ENCODE data around the gene IFI16. TPM values are rescaled to one million over a fixed set of nuclear protein-coding genes. Genes with fewer than 3 reads are reported as not detected.

The IFI16 gene
- total RNA-seq (100 to 1,000 TPM in 3 of 9 donors, 10 to 100 TPM in 6; 39.4 to 130 (median 80.5) TPM), polyA plus RNA-seq (100 to 1,000 TPM in 2 of 3 donors, 10 to 100 TPM in 1; 92.0 to 128 (median 123) TPM)
- long read RNA-seq, donor 1, partial matches to known transcripts: 0 of 4 reads
- long read RNA-seq, donor 1, other reads (novel, unspliced or antisense): 0 of 4 reads
- long read RNA-seq, donor 2, partial matches to known transcripts: 0 of 3 reads
- long read RNA-seq, donor 2, other reads (novel, unspliced or antisense): 0 of 3 reads
- long read RNA-seq, donor 3, transcript IFI16-205 (11 exons, 2,704 nt): major isoform, 5 of 5 reads
- long read RNA-seq, donor 3, partial matches to known transcripts: 0 of 5 reads
- long read RNA-seq, donor 3, other reads (novel, unspliced or antisense): 0 of 5 reads
- long read RNA-seq, donor 4, transcript IFI16-205 (11 exons, 2,704 nt): major isoform, 5 of 55 reads
- long read RNA-seq, donor 4, partial matches to known transcripts: 40 of 55 reads
- long read RNA-seq, donor 4, other reads (novel, unspliced or antisense): 6 of 55 reads
- long read RNA-seq, donor 5, transcript IFI16-201 (12 exons, 2,867 nt): minor isoform, 30 of 138 reads
- long read RNA-seq, donor 5, transcript IFI16-205 (11 exons, 2,704 nt): major isoform, 56 of 138 reads
- long read RNA-seq, donor 5, partial matches to known transcripts: 28 of 138 reads
- long read RNA-seq, donor 5, other reads (novel, unspliced or antisense): 23 of 138 reads
- long read RNA-seq, donor 6, partial matches to known transcripts: 28 of 35 reads
- long read RNA-seq, donor 6, other reads (novel, unspliced or antisense): 2 of 35 reads
- long read RNA-seq, donor 7, partial matches to known transcripts: 0 of 1 reads
- long read RNA-seq, donor 7, other reads (novel, unspliced or antisense): 0 of 1 reads
- long read RNA-seq, donor 8, partial matches to known transcripts: 5 of 9 reads
- long read RNA-seq, donor 8, other reads (novel, unspliced or antisense): 0 of 9 reads
- long read RNA-seq, donor 9, partial matches to known transcripts: 0 of 1 reads
- long read RNA-seq, donor 9, other reads (novel, unspliced or antisense): 0 of 1 reads
- long read RNA-seq, donor 10, partial matches to known transcripts: 0 of 2 reads
- long read RNA-seq, donor 10, other reads (novel, unspliced or antisense): 0 of 2 reads

DNA sequence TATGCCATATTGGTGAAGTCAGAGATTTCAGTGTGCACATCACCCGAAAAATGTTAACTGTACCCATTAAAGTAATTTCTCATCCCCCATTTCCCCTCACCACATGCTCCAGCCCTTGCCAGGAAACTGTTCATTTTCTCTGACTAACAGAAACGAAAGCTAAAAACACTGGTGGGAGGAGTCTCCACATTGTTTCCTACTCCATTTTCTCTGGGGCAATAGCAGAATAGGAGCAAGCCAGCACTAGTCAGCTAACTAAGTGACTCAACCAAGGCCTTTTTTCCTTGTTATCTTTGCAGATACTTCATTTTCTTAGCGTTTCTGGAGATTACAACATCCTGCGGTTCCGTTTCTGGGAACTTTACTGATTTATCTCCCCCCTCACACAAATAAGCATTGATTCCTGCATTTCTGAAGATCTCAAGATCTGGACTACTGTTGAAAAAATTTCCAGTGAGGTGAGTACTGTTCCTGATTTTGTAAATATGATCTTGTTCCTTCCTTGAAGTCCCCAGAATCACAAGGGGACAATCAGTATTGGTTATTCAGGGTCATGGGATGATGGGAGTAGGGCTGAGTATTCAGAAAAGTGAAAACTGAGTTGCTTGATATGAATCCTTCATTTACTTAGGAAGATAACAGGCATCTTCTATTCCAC lies at the start of gene IFI16:
Gene IFI16 (plus strand): TSS at position 204 of the 658 bp plus-strand sequence. CDS start 4,774 bp downstream, outside the sequence.
- DNase-seq: peak; percentile 50 to 86 (median 77)
- Histone ChIP-seq H3K4me3 (peak within 1 kb of the TSS in 3 of 4 donors; percentile 32 to 60 (median 34)), H3K9me3 (replicated peaks in 1 of 3) (no peaks in the 10 kb centered on the region), H3K27ac (peak within 1 kb of the TSS; percentile 69 to 89 (median 83)), H3K27me3 (no peaks in the 10 kb centered on the region), H3K36me3 (replicated peaks in 1 of 2) (no peaks in the 10 kb centered on the region), H3K4me1 (replicated peaks in 1 of 2) (peaks cover 0 to 50% of the 10 kb centered on the region in 2 donors)
- TF ChIP-seq POLR2A (IDR thresholded peaks at IDR 0.05): peak in 1 of 2 donors; percentile 86
- TF ChIP-seq, protein P1, sequence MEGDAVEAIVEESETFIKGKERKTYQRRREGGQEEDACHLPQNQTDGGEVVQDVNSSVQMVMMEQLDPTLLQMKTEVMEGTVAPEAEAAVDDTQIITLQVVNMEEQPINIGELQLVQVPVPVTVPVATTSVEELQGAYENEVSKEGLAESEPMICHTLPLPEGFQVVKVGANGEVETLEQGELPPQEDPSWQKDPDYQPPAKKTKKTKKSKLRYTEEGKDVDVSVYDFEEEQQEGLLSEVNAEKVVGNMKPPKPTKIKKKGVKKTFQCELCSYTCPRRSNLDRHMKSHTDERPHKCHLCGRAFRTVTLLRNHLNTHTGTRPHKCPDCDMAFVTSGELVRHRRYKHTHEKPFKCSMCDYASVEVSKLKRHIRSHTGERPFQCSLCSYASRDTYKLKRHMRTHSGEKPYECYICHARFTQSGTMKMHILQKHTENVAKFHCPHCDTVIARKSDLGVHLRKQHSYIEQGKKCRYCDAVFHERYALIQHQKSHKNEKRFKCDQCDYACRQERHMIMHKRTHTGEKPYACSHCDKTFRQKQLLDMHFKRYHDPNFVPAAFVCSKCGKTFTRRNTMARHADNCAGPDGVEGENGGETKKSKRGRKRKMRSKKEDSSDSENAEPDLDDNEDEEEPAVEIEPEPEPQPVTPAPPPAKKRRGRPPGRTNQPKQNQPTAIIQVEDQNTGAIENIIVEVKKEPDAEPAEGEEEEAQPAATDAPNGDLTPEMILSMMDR (IDR thresholded peaks at IDR 0.05): no peak
- intact Hi-C loops (cut with DNase I): no loop called here
- WGBS, 4 donors: 1 to 3% (median 1%) methylated on average over 5 of the region's 5 CpGs

DNA sequence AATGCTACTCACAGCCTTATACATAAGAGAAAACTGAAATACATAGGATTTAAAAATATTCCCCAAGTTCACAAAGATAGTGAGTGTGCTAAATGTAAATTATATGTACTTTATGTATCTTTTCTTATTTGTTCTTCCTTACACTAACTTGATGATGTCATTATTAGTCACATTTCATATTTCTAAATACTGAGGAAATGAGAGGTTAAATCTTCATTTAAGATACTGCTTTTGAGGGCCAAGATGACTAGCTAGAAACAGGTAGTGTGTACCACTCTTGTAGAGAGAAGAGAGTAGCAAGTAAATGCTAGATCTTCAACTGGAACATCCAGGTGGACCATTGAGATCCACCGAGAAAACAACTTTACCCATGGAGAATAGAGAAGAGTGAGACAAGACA lies 48.5 kb upstream of the IFI16 start:
- Histone ChIP-seq H3K9me3 (replicated peaks in 1 of 3) (no peaks in the 10 kb centered on the region), H3K4me1 (replicated peaks in 1 of 2) (no peaks in the 10 kb centered on the region), H3K36me3 (replicated peaks in 1 of 2) (no peaks in the 10 kb centered on the region), H3K4me3 (no peak overlapping the region), H3K27ac (no peak overlapping the region), H3K27me3 (peaks cover 3% of the 10 kb centered on the region)
- intact Hi-C loops (cut with DNase I): no loop called here
- 87 to 93% (median 89%) methylated on average over 1 of the region's 1 CpG for WGBS, 4 donors
- DNase-seq: no peak
- TF ChIP-seq, protein P1 (IDR thresholded peaks at IDR 0.05): no peak
- TF ChIP-seq POLR2A (IDR thresholded peaks at IDR 0.05): no peak

DNA sequence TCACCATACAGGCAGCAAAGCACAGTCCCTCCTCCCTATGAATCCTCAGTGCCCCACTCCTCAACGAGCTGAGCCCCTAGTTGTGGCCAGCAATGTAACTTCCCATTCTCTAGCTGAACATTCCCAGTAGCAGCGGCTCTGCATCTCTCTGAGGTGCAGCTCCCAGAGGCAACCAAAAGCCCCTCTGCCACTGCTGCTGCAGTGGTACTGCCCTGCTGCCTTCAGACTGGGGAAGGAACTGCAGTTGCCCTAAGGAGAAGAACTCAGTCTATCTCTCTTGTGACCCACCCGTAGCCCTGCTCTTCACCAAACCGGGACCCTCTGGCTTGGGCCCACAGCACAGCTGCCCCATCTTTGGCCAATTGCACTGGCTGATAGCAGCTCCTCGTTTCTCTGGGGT lies 46.7 kb upstream of the IFI16 start:
- no peak for TF ChIP-seq POLR2A (IDR thresholded peaks at IDR 0.05)
- TF ChIP-seq, protein P1 (IDR thresholded peaks at IDR 0.05): no peak
- Histone ChIP-seq H3K27me3 (peaks cover 3% of the 10 kb centered on the region), H3K27ac (no peak overlapping the region), H3K9me3 (replicated peaks in 1 of 3) (no peaks in the 10 kb centered on the region), H3K4me3 (no peak overlapping the region), H3K36me3 (replicated peaks in 1 of 2) (no peaks in the 10 kb centered on the region), H3K4me1 (replicated peaks in 1 of 2) (no peaks in the 10 kb centered on the region)
- WGBS, 4 donors: 11 to 50% (median 44%) methylated on average over 2 to 5 of the region's 5 CpGs
- intact Hi-C loops (cut with DNase I): no loop called here
- DNase-seq: no peak

All from adrenal gland (tissue), 19 donors.